BLaER1 (cell line): Measurements from ENCODE around the gene CDH10.

ENCODE experiments used
- H3K27ac ChIP-seq: shearing (Covaris generic); formaldehyde crosslinking; 2 replicates; pipeline ENCODE4 v1.8.1; 2022
- H3K27me3 ChIP-seq: shearing (Covaris generic); formaldehyde crosslinking; 2 replicates; pipeline ENCODE4 v1.8.1; 2022
- H3K36me3 ChIP-seq: shearing (Covaris generic); formaldehyde crosslinking; 2 replicates; pipeline ENCODE4 v1.8.1; 2022
- H3K4me1 ChIP-seq: shearing (Covaris generic); formaldehyde crosslinking; 2 replicates; pipeline ENCODE4 v1.8.1; 2022
- H3K4me2 ChIP-seq: shearing (Covaris generic); formaldehyde crosslinking; 2 replicates; pipeline ENCODE4 v1.8.1; 2022
- H3K4me3 ChIP-seq: shearing (Covaris generic); formaldehyde crosslinking; 2 replicates; pipeline ENCODE4 v1.8.1; 2022
- H3K9ac ChIP-seq: shearing (Covaris generic); formaldehyde crosslinking; 2 replicates; pipeline ENCODE4 v1.8.1; 2022
- H3K9me3 ChIP-seq: shearing (Covaris generic); formaldehyde crosslinking; 2 replicates; pipeline ENCODE4 v1.8.1; 2022
- H4K20me1 ChIP-seq: shearing (Covaris generic); formaldehyde crosslinking; 2 replicates; pipeline ENCODE4 v1.8.1; 2022
- Cebpa-rat ChIP-seq: shearing (Covaris generic); IDR thresholded peaks from 2 replicates; pipeline ENCODE4 v1.8.1; 2022

The CDH10 gene

DNA sequence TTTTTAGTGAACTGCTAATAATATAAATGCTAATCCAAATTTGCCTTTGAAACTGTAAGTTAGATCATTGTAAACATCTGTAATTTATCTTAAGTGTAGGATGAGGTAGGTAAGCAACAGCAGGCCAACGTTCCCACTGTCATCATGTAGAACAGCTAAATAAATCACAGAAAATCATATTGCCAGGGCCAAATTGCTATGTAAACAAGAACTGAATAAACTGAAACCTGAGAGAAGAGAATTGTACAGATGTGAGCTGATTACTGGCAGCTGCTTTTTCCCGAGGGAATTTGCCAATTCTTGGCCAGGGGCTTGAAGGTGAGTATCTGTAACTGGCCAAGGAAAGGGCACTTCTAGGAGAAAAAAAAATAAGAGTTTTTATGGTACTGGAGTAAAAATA lies 97.6 kb downstream of the CDH10 start:
- Histone ChIP-seq H3K4me1 (no peaks in the 10 kb centered on the region), H3K4me2 (no peak overlapping the region)

DNA sequence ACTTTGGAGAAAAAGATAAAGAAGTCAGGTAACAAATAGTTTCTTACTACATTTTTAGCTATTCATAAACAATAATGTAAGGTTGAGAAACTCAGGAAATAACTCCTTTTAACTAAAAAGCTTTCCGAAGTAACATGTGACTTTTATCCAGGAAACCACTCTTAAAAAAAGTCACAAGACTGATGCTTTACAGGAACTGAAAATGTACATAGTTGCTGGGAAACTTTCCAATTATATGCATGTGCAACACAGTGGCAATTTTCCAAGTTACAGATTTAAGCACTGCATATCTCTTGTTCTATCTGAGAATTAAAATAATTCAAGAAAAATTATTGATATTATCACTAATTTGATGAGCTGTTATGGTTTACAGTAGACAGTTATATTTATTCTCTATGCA lies 105.2 kb downstream of the CDH10 start:
- peak overlapping the region; percentile 27 for H3K4me2 ChIP-seq
- no peaks in the 10 kb centered on the region for H4K20me1 ChIP-seq
- H3K27me3 ChIP-seq, result no peaks in the 10 kb centered on the region
- TF ChIP-seq Cebpa-rat, result no peak
- H3K27ac ChIP-seq, result no peak overlapping the region
- H3K4me1 ChIP-seq, result peaks cover 24% of the 10 kb centered on the region
- no peak overlapping the region for H3K4me3 ChIP-seq
- H3K9me3 ChIP-seq, result no peaks in the 10 kb centered on the region
- H3K36me3 ChIP-seq, result no peaks in the 10 kb centered on the region
- no peak overlapping the region for H3K9ac ChIP-seq

More for the DNA sequence above, 97.6 kb downstream of the CDH10 start:
- Histone ChIP-seq H4K20me1 (no peaks in the 10 kb centered on the region), H3K27ac (no peak overlapping the region), H3K4me3 (no peak overlapping the region), H3K27me3 (no peaks in the 10 kb centered on the region), H3K9ac (no peak overlapping the region), H3K36me3 (no peaks in the 10 kb centered on the region), H3K9me3 (no peaks in the 10 kb centered on the region)
- no peak for TF ChIP-seq Cebpa-rat

- no peak for TF ChIP-seq Cebpa-rat
- no peaks in the 10 kb centered on the region for H4K20me1 ChIP-seq
- no peak overlapping the region for H3K4me3 ChIP-seq
- peaks cover 24% of the 10 kb centered on the region for H3K4me1 ChIP-seq
- H3K4me2 ChIP-seq, result peak overlapping the region; percentile 22; the same call in 1 of the 2 replicates
- no peaks in the 10 kb centered on the region for H3K36me3 ChIP-seq
- no peaks in the 10 kb centered on the region for H3K9me3 ChIP-seq
- no peaks in the 10 kb centered on the region for H3K27me3 ChIP-seq
- no peak overlapping the region for H3K9ac ChIP-seq
- no peak overlapping the region for H3K27ac ChIP-seq
Measured at GRCh38 chr5:24538346-24538745, 106.4 kb downstream of the CDH10 start.

- TF ChIP-seq Cebpa-rat, result no peak
- peaks cover 22% of the 10 kb centered on the region for H3K4me1 ChIP-seq
- no peaks in the 10 kb centered on the region for H3K27me3 ChIP-seq
- H3K27ac ChIP-seq, result no peak overlapping the region
- H3K4me3 ChIP-seq, result no peak overlapping the region
- no peak overlapping the region for H3K9ac ChIP-seq
- no peak overlapping the region for H3K4me2 ChIP-seq
- no peaks in the 10 kb centered on the region for H3K36me3 ChIP-seq
- no peaks in the 10 kb centered on the region for H3K9me3 ChIP-seq
- H4K20me1 ChIP-seq, result no peaks in the 10 kb centered on the region
Measured at GRCh38 chr5:24535646-24536045, 109.1 kb downstream of the CDH10 start.

DNA sequence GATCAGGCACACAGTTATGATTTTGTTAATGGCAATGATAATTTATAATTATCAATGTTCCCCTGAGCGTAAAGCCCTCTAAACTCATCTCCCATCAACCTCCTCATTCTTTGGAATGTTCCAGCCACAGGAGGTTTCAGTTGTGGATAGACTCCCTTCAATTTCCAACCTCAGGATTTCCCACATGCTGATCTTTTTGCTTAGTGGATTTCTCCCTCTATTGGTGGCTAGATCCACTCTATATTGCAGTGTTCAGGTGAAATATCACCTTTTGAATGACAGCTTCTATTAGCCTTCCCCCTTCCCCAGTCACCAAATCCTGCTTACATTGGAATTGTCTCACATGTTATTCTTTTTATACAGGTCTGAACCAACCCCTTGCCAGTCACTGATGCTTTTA lies 113.9 kb downstream of the CDH10 start:
- no peak overlapping the region for H3K9ac ChIP-seq
- H3K36me3 ChIP-seq, result no peaks in the 10 kb centered on the region
- no peak overlapping the region for H3K4me2 ChIP-seq
- TF ChIP-seq Cebpa-rat, result no peak
- no peaks in the 10 kb centered on the region for H4K20me1 ChIP-seq
- H3K9me3 ChIP-seq, result no peaks in the 10 kb centered on the region
- H3K27me3 ChIP-seq, result no peaks in the 10 kb centered on the region
- H3K27ac ChIP-seq, result no peak overlapping the region
- no peak overlapping the region for H3K4me3 ChIP-seq
- no peaks in the 10 kb centered on the region for H3K4me1 ChIP-seq

GRCh38 chr5:24525414-24525813 lies 119.4 kb downstream of the CDH10 start:
- H3K4me2 ChIP-seq, result no peak overlapping the region
- H3K9me3 ChIP-seq, result no peaks in the 10 kb centered on the region
- no peak overlapping the region for H3K9ac ChIP-seq
- no peaks in the 10 kb centered on the region for H3K27me3 ChIP-seq
- H3K4me1 ChIP-seq, result no peaks in the 10 kb centered on the region
- H3K36me3 ChIP-seq, result no peaks in the 10 kb centered on the region
- no peak overlapping the region for H3K4me3 ChIP-seq
- no peak overlapping the region for H3K27ac ChIP-seq
- TF ChIP-seq Cebpa-rat, result no peak
- no peaks in the 10 kb centered on the region for H4K20me1 ChIP-seq

GRCh38 chr5:24512423-24512822 lies 132.4 kb downstream of the CDH10 start:
- Histone ChIP-seq H3K9ac (no peak overlapping the region), H3K4me1 (no peaks in the 10 kb centered on the region), H3K36me3 (no peaks in the 10 kb centered on the region), H3K27me3 (no peaks in the 10 kb centered on the region), H3K27ac (no peak overlapping the region), H3K4me2 (no peak overlapping the region), H3K4me3 (no peak overlapping the region), H3K9me3 (no peaks in the 10 kb centered on the region), H4K20me1 (no peaks in the 10 kb centered on the region)
- no peak for TF ChIP-seq Cebpa-rat

- Histone ChIP-seq H3K9ac (no peak overlapping the region), H3K4me2 (no peak overlapping the region), H3K27me3 (no peaks in the 10 kb centered on the region), H3K4me3 (no peak overlapping the region), H3K4me1 (no peaks in the 10 kb centered on the region), H3K27ac (no peak overlapping the region), H4K20me1 (no peaks in the 10 kb centered on the region), H3K9me3 (no peaks in the 10 kb centered on the region), H3K36me3 (no peaks in the 10 kb centered on the region)
- no peak for TF ChIP-seq Cebpa-rat
Measured at GRCh38 chr5:24510523-24510988, 134.2 kb downstream of the CDH10 start.

GRCh38 chr5:24509943-24510342 lies 134.8 kb downstream of the CDH10 start:
- Histone ChIP-seq H4K20me1 (no peaks in the 10 kb centered on the region), H3K4me1 (no peaks in the 10 kb centered on the region), H3K4me3 (no peak overlapping the region), H3K4me2 (no peak overlapping the region), H3K36me3 (no peaks in the 10 kb centered on the region), H3K9me3 (no peaks in the 10 kb centered on the region), H3K27me3 (no peaks in the 10 kb centered on the region), H3K9ac (no peak overlapping the region), H3K27ac (no peak overlapping the region)
- TF ChIP-seq Cebpa-rat, result no peak

DNA sequence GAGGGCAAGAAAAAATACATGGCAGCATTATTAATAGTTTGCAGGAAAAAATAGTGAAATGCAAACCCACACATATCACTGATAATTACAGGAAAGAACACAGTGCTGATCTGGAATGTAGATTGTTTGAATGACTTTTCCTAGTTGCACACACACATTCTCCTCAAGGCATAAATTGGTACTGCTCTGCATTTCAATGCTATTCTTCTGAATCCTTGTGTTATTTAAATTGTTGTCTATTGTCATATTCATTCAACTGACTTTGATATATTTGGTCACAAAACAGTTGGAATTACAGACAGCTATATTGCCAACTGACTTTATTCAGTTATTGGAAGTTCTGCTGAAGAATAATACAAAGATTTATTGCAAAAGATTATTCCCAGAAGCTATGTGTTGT lies 139.5 kb downstream of the CDH10 start:
- Histone ChIP-seq H3K4me1 (no peaks in the 10 kb centered on the region), H3K9me3 (no peaks in the 10 kb centered on the region), H4K20me1 (no peaks in the 10 kb centered on the region), H3K4me2 (no peak overlapping the region), H3K27me3 (no peaks in the 10 kb centered on the region), H3K36me3 (no peaks in the 10 kb centered on the region), H3K9ac (no peak overlapping the region), H3K4me3 (no peak overlapping the region), H3K27ac (no peak overlapping the region)
- TF ChIP-seq Cebpa-rat, result no peak

DNA sequence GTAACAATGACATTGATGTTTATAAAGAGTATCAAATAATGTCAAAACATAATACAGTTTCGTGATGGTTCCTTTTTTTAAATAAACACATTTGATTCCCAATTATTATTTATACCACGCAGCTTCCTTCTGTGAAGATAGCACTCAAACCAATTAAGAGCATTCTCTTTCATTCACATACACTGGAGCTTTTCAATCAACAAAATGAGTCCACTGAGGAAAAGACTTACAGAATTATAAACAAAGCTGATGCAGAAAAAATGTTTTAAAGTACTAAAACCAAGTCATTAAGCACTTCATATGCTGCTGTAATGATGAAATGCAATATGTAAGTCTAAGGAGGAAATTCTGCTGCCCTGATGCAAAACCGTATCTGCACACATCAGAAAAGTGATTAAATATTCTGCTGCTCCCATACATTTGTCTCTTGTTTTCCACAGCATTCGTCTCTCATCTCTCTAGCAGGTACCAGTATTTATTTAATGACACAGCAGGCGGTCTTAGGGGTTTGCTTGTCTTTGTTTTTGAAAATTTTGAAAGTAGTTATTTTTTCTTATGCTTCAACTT lies 147.1 kb downstream of the CDH10 start:
- no peak for TF ChIP-seq Cebpa-rat
- Histone ChIP-seq H3K27me3 (no peaks in the 10 kb centered on the region), H4K20me1 (no peaks in the 10 kb centered on the region), H3K4me2 (no peak overlapping the region), H3K9me3 (no peaks in the 10 kb centered on the region), H3K27ac (no peak overlapping the region), H3K4me3 (no peak overlapping the region), H3K9ac (no peak overlapping the region), H3K36me3 (no peaks in the 10 kb centered on the region), H3K4me1 (no peaks in the 10 kb centered on the region)
